ENCODE measurements around the gene ATAD5. TPM values are rescaled to one million over a fixed set of nuclear protein-coding genes. Genes with fewer than 3 reads are reported as not detected.

ATAD5 gene
- total RNA-seq, 1 experiment from 2014 or later, result 14.1 TPM

DNA sequence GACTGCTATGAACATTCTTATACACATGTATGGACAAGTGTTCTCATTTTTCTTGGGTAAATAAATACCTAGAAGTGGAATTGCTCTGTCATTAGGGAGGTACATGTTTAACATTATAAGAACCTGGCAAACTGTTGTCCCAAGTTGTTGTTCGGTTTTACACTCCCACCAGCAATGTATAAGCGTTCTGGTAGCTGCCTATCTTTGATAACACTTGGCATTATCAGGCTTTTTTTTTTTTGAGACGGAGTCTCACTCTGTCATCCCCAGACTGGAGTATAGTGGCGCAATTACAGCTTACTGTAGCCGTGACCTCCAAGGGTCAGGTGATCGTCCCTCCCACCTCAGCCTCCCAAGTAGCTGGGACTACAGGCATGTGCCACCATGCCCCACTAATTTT is 16.3 kb downstream of the ATAD5 start:
- H3K9me3 ChIP-seq (ENCODE audit: insufficient read depth, low read depth), result no peaks in the 10 kb centered on the region
- no peak overlapping the region for H3K27ac ChIP-seq
- H3K27me3 ChIP-seq (ENCODE audit: insufficient read depth, low read depth), result no peaks in the 10 kb centered on the region
- H3K79me2 ChIP-seq (ENCODE audit: low read depth), result no peaks in the 10 kb centered on the region
- no TSS peak for BruUV-seq (replicated peaks)
- no peaks in the 10 kb centered on the region for H4K20me1 ChIP-seq (ENCODE audit: insufficient read depth)
- intact Hi-C loops (cut with micrococcal nuclease; ENCODE audit: unreplicated experiment), result no loop called here
- H3K9me2 ChIP-seq (ENCODE audit: insufficient read depth), result no peaks in the 10 kb centered on the region
- no peak for DNase-seq
- peaks cover 3% of the 10 kb centered on the region for H3K36me3 ChIP-seq (ENCODE audit: low read depth)
- no peaks in the 10 kb centered on the region for H3K4me1 ChIP-seq (replicated peaks; ENCODE audit: insufficient read depth)
- no peak overlapping the region for H3K4me2 ChIP-seq
- POLR2A ChIA-PET (ENCODE audit: unreplicated experiment), result no interaction called here
- no peak overlapping the region for H2AFZ ChIP-seq
- TF ChIP-seq CTCF (conservative IDR thresholded peaks at IDR 0.05) (no peak), EZH2 (IDR thresholded peaks at IDR 0.05; ENCODE audit: low read depth) (no peak)
- H3K4me3 ChIP-seq, result no peak overlapping the region
- H3F3A ChIP-seq (ENCODE audit: insufficient read depth, low read depth), result no peaks in the 10 kb centered on the region
- CTCF ChIA-PET, result no interaction called here

GRCh38 chr17:30854146-30854545 is 22.4 kb downstream of the ATAD5 start:
- no peak overlapping the region for H3K4me3 ChIP-seq
- ChIA-PET POLR2A (ENCODE audit: unreplicated experiment) (interaction anchor here (0.6 kb wide), 1 partner anchor 725 kb away, joined by 15 read pairs; no protein-coding TSS in a partner anchor), CTCF (interaction anchor here (0.6 kb wide), 1 partner anchor 463 kb away, joined by 3 read pairs; no protein-coding TSS in a partner anchor)
- no peak overlapping the region for H3K27ac ChIP-seq
- no peaks in the 10 kb centered on the region for H3K9me3 ChIP-seq (ENCODE audit: insufficient read depth, low read depth)
- H4K20me1 ChIP-seq (ENCODE audit: insufficient read depth), result peaks cover 3% of the 10 kb centered on the region; the same call in 1 of the 2 replicates
- H3K9me2 ChIP-seq (ENCODE audit: insufficient read depth), result no peaks in the 10 kb centered on the region
- H3K27me3 ChIP-seq (ENCODE audit: insufficient read depth, low read depth), result no peaks in the 10 kb centered on the region
- TF ChIP-seq EZH2 (IDR thresholded peaks at IDR 0.05; ENCODE audit: low read depth), result no peak
- no peak for TF ChIP-seq CTCF (conservative IDR thresholded peaks at IDR 0.05)
- DNase-seq, result no peak
- intact Hi-C loops (cut with micrococcal nuclease; ENCODE audit: unreplicated experiment), result no loop called here
- H3K4me1 ChIP-seq (replicated peaks; ENCODE audit: insufficient read depth), result no peaks in the 10 kb centered on the region
- H3K79me2 ChIP-seq (ENCODE audit: low read depth), result no peaks in the 10 kb centered on the region
- H3K4me2 ChIP-seq, result no peak overlapping the region
- BruUV-seq (replicated peaks), result no TSS peak
- H3K36me3 ChIP-seq (ENCODE audit: low read depth), result peaks cover 13% of the 10 kb centered on the region
- H3F3A ChIP-seq (ENCODE audit: insufficient read depth, low read depth), result peaks cover 3% of the 10 kb centered on the region; the same call in 1 of the 2 replicates
- no peak overlapping the region for H2AFZ ChIP-seq

GRCh38 chr17:30858556-30859250 is 26.9 kb downstream of the ATAD5 start:
- no peak overlapping the region for H3K4me2 ChIP-seq
- TF ChIP-seq EZH2 (IDR thresholded peaks at IDR 0.05; ENCODE audit: low read depth), result no peak
- TF ChIP-seq CTCF (conservative IDR thresholded peaks at IDR 0.05), result no peak
- CTCF ChIA-PET, result interaction anchor here (0.6 kb wide), 1 partner anchor 1150 kb away, joined by 9 read pairs; no protein-coding TSS in a partner anchor
- H3K4me3 ChIP-seq, result no peak overlapping the region
- peaks cover 10% of the 10 kb centered on the region; the same call in 1 of the 2 replicates for H3K36me3 ChIP-seq (ENCODE audit: low read depth)
- no peaks in the 10 kb centered on the region for H3K27me3 ChIP-seq (ENCODE audit: insufficient read depth, low read depth)
- POLR2A ChIA-PET (ENCODE audit: unreplicated experiment), result no interaction called here
- no peaks in the 10 kb centered on the region for H3K79me2 ChIP-seq (ENCODE audit: low read depth)
- no peak overlapping the region for H2AFZ ChIP-seq
- no peaks in the 10 kb centered on the region for H3K9me2 ChIP-seq (ENCODE audit: insufficient read depth)
- no peaks in the 10 kb centered on the region for H3K4me1 ChIP-seq (replicated peaks; ENCODE audit: insufficient read depth)
- no peak overlapping the region for H3K27ac ChIP-seq
- H3K9me3 ChIP-seq (ENCODE audit: insufficient read depth, low read depth), result no peaks in the 10 kb centered on the region
- peaks cover 3% of the 10 kb centered on the region; the same call in 1 of the 2 replicates for H3F3A ChIP-seq (ENCODE audit: insufficient read depth, low read depth)
- H4K20me1 ChIP-seq (ENCODE audit: insufficient read depth), result peaks cover 3% of the 10 kb centered on the region; the same call in 1 of the 2 replicates
- no TSS peak for BruUV-seq (replicated peaks)
- intact Hi-C loops (cut with micrococcal nuclease; ENCODE audit: unreplicated experiment), result no loop called here
- DNase-seq, result peak in 1 of 2 experiments; percentile 5

All from PC-9 (cell line).